HepG2 (cell line): ENCODE results near the gene MYH3. TPM values are rescaled to one million over a fixed set of nuclear protein-coding genes. Genes with fewer than 3 reads are reported as not detected.

ENCODE experiments used
- ATAC-seq: fragments of 200-7000 bp; cut with Tn5 transposase; 3 replicates; pipeline ENCODE4 v1.9.1; 2020; ENCODE audit warnings: mild to moderate bottlenecking, moderate library complexity
- BruUV-seq: library from RNA; stranded (reverse); fragments of 400-500 nt; replicated peaks from 2 replicates; lab custom pipeline; 2021; lab: Mats Ljungman, UMichigan
- CTCF ChIA-PET: fragments of 300-600 bp; formaldehyde crosslinking; extraction: SDS; loops from one replicate; lab custom pipeline; 2021; ENCODE audit warnings: low total read pairs, inconsistent platforms, low intra/inter-chr PET ratio; lab: Yijun Ruan, JAX
- POLR2A ChIA-PET: fragments of 350-600 bp; sonication (Branson Sonifier 250); formaldehyde crosslinking; loops from one replicate; lab custom pipeline; 2020; ENCODE audit warnings: antibody characterized with exemption, inconsistent platforms; lab: Yijun Ruan, JAX
- DNase-seq: peaks from one replicate; pipeline ENCODE4 v3.0.0-alpha.2; 2015; ENCODE audit warnings: low spot score
- FAIRE-seq: peaks from 3 replicates; lab custom pipeline; 2011; peaks lifted over from hg19 to GRCh38; lab: Jason Lieb, UNC
- H2AFZ ChIP-seq: one replicate; pipeline ENCODE4 v1.6.1; 2011; ENCODE audit warnings: low read length, inconsistent platforms
- H3K27ac ChIP-seq: fragments of 300-600 bp; 3 replicates; pipeline ENCODE4 v1.8.0; 2011; ENCODE audit warnings: mixed run types, mild to moderate bottlenecking, mixed read lengths, low read length, inconsistent platforms; ENCODE audit not compliant: insufficient read depth; ENCODE audit errors: extremely low read length
- H3K27me3 ChIP-seq, 2 experiments: fragments of 200-600 bp in 1 of 2; 2 replicates in 1 of 2; 3 replicates in 1 of 2; pipeline versions ENCODE4 v1.6.0 to v1.8.0; 2011; ENCODE audit warnings: low read length in 2 of 2, mild to moderate bottlenecking in 2 of 2, moderate library complexity in 2 of 2, inconsistent platforms in 1 of 2; ENCODE audit not compliant: insufficient read depth in 2 of 2, control insufficient read depth in 1 of 2
- H3K36me3 ChIP-seq, 2 experiments: fragments of 200-600 bp in 1 of 2; replicated peaks in 1 of 2; 2 replicates in 1 of 2; 3 replicates in 1 of 2; pipeline versions ENCODE4 v1.5.1 to v1.8.0; 2011; ENCODE audit warnings: low read length in 2 of 2, inconsistent platforms in 1 of 2; ENCODE audit not compliant: insufficient read depth in 2 of 2, control insufficient read depth in 1 of 2
- H3K4me1 ChIP-seq: 2 replicates; pipeline ENCODE4 v1.5.1; 2012; ENCODE audit warnings: low read length, inconsistent platforms; ENCODE audit not compliant: insufficient read depth
- H3K4me2 ChIP-seq: 2 replicates; pipeline ENCODE4 v1.6.0; 2011; ENCODE audit warnings: low read depth, low read length, inconsistent platforms
- H3K4me3 ChIP-seq, 3 experiments: fragments of 200-600 bp in 1 of 3; sonication (generic), shearing (Covaris generic) in 1 of 3; replicated peaks in 1 of 3; 2 replicates each; pipeline ENCODE4 v1.5.1; 2011 to 2016; ENCODE audit warnings: low read length in 3 of 3, inconsistent platforms in 2 of 3, low read depth in 2 of 3, mild to moderate bottlenecking in 2 of 3, control low read depth in 1 of 3, mixed read lengths in 1 of 3; ENCODE audit not compliant: insufficient read depth in 1 of 3
- H3K79me2 ChIP-seq: one replicate; pipeline ENCODE4 v1.6.1; 2011; ENCODE audit warnings: low read length, inconsistent platforms; ENCODE audit not compliant: insufficient read depth
- H3K9ac ChIP-seq: 2 replicates; pipeline ENCODE4 v1.6.0; 2011; ENCODE audit warnings: mild to moderate bottlenecking, low read depth, low read length, inconsistent platforms; ENCODE audit not compliant: insufficient read depth
- H3K9me3 ChIP-seq: 2 replicates; pipeline ENCODE4 v1.5.1; 2012; ENCODE audit warnings: mild to moderate bottlenecking, low read length
- H4K20me1 ChIP-seq: 2 replicates; pipeline ENCODE4 v1.6.0; 2011; ENCODE audit warnings: inconsistent platforms, mild to moderate bottlenecking, low read length, moderate library complexity; ENCODE audit not compliant: insufficient read depth
- CCDC6 ChIP-seq: sonication (generic); formaldehyde crosslinking; IDR thresholded peaks from 2 replicates; pipeline ENCODE4 v1.8.1; 2022; ENCODE audit warnings: mild to moderate bottlenecking, missing genetic modification reagents, moderate library complexity
- ERF ChIP-seq: IDR thresholded peaks from 2 replicates; pipeline ENCODE4 v1.6.1; 2018; ENCODE audit warnings: missing biosample characterization, missing genetic modification reagents
- JARID2 ChIP-seq: sonication (generic); formaldehyde crosslinking; IDR thresholded peaks from 2 replicates; pipeline ENCODE4 v1.8.1; 2023; ENCODE audit warnings: missing genetic modification reagents, inconsistent platforms; ENCODE audit not compliant: insufficient replicate concordance
- KDM3A ChIP-seq: IDR thresholded peaks from 2 replicates; pipeline ENCODE4 v1.6.1; 2018; ENCODE audit warnings: low read depth, missing compliant biosample characterization
- TAF1 ChIP-seq: sonication (generic); formaldehyde crosslinking; IDR thresholded peaks from 2 replicates; pipeline ENCODE4 v1.4.0; 2020; ENCODE audit warnings: missing genetic modification reagents
- TMF1 ChIP-seq: sonication (generic); formaldehyde crosslinking; IDR thresholded peaks from 2 replicates; pipeline ENCODE4 v1.8.1; 2022; ENCODE audit warnings: low read depth, missing genetic modification reagents
- ZNF224 ChIP-seq: sonication (generic); formaldehyde crosslinking; IDR thresholded peaks from 2 replicates; pipeline ENCODE4 v1.5.0; 2020; ENCODE audit warnings: mild to moderate bottlenecking, missing genetic modification reagents
- ZNF253 ChIP-seq: sonication (generic); formaldehyde crosslinking; IDR thresholded peaks from 2 replicates; pipeline ENCODE4 v1.8.0; 2022; ENCODE audit warnings: mild to moderate bottlenecking, missing genetic modification reagents, borderline replicate concordance
- ZNF317 ChIP-seq: sonication (generic); formaldehyde crosslinking; IDR thresholded peaks from 2 replicates; pipeline ENCODE4 v1.5.0; 2020; ENCODE audit warnings: mild to moderate bottlenecking, missing genetic modification reagents
- ZNF333 ChIP-seq: sonication (generic); formaldehyde crosslinking; IDR thresholded peaks from 2 replicates; pipeline ENCODE4 v1.4.0; 2020; ENCODE audit warnings: mild to moderate bottlenecking, missing genetic modification reagents, borderline replicate concordance
- ZNF674 ChIP-seq: sonication (generic); formaldehyde crosslinking; IDR thresholded peaks from 2 replicates; pipeline ENCODE4 v1.5.0; 2020; ENCODE audit warnings: low read depth, mild to moderate bottlenecking, missing genetic modification reagents
- WGBS: methylation state at CpG from one replicate; pipeline ENCODE4 v1.1.6; 2017; ENCODE audit warnings: low lambda C conversion rate; 5-methylcytosine and 5-hydroxymethylcytosine counted together
- in situ Hi-C: cut with HindIII; loops from 2 replicates; pipeline ENCODE4 v1.10.0; 2017; ENCODE audit warnings: low pct_unique_long_range_greater_than_20kb; ENCODE audit not compliant: extremely low pct_ligation_motif_present
- intact Hi-C: fragments of 100-400 bp; cut with micrococcal nuclease; formaldehyde crosslinking; loops from one replicate; pipeline ENCODE4 v1.10.0; 2022; ENCODE audit not compliant: unreplicated experiment
- polyA plus RNA-seq, 8 experiments: library from polyadenylated mRNA; depleted of rRNA in 3 of 8; stranded (reverse) in 7 of 8; unstranded in 1 of 8; fragments of >200 nt; fragmentation: Illumina TruSeq in 4 of 8; extraction: Trizol in 4 of 8; gene quantifications; 2 replicates each; pipeline versions ENCODE4 v1.2.1 to v1.2.3, GENCODE V29; 2011 to 2016; ENCODE audit warnings: low read depth in 4 of 8, missing spikeins in 1 of 8, mixed read lengths in 1 of 8; ENCODE audit not compliant: insufficient read depth in 1 of 8
- total RNA-seq, 5 experiments: library from RNA; depleted of rRNA; stranded (reverse); fragments of >200 nt; fragmentation: Illumina TruSeq; extraction: Trizol; gene quantifications; 2 replicates each; pipeline ENCODE4 v1.2.3, GENCODE V29; 2016; ENCODE audit warnings: low read depth in 1 of 5
- TF ChIP-seq, protein P1 (sequence below): sonication (generic); formaldehyde crosslinking; IDR thresholded peaks from 2 replicates; pipeline ENCODE4 v1.5.1; 2020; ENCODE audit warnings: mild to moderate bottlenecking, missing genetic modification reagents, moderate library complexity
- TF ChIP-seq, protein P2 (sequence below): sonication (generic); formaldehyde crosslinking; IDR thresholded peaks from 2 replicates; pipeline ENCODE4 v1.4.0; 2020; ENCODE audit warnings: mild to moderate bottlenecking, low read depth, missing genetic modification reagents
- TF ChIP-seq, protein P3 (sequence below): sonication (generic); formaldehyde crosslinking; IDR thresholded peaks from 2 replicates; pipeline ENCODE4 v1.8.1; 2023; ENCODE audit warnings: mild to moderate bottlenecking, missing genetic modification reagents

Gene MYH3
- total and polyA plus RNA-seq, 2 of the 13 experiments (the other 11 are each of a cell fraction or from before 2014, with no cell fraction given), result 2.5 to 4.5 TPM

DNA sequence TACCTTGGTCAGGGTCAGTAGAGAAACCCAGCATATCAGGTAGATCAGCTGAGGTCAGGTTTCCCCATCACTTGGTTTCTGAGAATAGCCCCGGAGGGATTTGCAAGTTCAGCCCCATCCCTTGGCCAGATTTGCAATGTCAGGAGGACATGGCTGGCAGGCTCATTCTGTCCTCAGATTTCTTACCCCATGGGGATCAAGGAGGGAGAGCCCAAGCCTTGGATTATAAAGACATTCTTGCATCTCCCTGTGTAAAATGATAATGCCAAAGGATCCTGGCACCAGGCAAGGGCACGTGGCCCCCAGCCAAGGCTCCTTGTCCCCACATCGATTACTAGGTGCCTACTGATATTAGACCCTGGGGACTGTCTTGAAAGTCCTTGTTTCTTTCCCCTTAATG, 53.2 kb downstream of the MYH3 start (continued):
- TF ChIP-seq KDM3A (CRISPR knock-in tag), result no peak
- TF ChIP-seq, protein P1, sequence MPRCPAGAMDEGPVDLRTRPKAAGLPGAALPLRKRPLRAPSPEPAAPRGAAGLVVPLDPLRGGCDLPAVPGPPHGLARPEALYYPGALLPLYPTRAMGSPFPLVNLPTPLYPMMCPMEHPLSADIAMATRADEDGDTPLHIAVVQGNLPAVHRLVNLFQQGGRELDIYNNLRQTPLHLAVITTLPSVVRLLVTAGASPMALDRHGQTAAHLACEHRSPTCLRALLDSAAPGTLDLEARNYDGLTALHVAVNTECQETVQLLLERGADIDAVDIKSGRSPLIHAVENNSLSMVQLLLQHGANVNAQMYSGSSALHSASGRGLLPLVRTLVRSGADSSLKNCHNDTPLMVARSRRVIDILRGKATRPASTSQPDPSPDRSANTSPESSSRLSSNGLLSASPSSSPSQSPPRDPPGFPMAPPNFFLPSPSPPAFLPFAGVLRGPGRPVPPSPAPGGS (CRISPR knock-in tag), result no peak
- TF ChIP-seq, all 625 proteins: peak for 0

DNA sequence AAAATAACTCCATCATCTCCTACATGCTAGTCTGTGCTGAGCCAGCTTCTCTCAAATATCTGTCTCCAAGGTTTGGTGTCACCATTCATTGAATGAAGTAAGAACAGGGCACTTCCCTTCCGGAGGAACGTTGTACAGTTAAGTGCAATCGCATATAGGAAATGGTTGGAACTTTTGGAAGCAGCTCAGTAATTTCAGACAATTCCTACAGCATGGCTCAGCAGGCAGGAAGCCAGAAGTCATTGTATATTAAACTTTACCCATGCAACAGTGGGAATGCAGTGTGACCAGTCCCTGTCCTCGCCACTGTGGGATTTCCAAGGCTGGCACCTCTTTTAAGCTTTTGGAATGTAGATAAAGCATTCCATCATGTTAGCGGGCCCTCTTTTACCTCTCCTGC, 56.5 kb downstream of the MYH3 start:
- no peak overlapping the region for H3K9ac ChIP-seq
- POLR2A ChIA-PET, result no interaction called here
- no peak overlapping the region for H3K27ac ChIP-seq
- no peak overlapping the region for H3K4me2 ChIP-seq
- peaks cover 0 to 13% of the 10 kb centered on the region in 2 experiments; a peak in 1 of 5 replicates for H3K27me3 ChIP-seq
- ATAC-seq (no peak), DNase-seq (no peak), FAIRE-seq (no peak)
- no peak overlapping the region for H3K4me3 ChIP-seq
- no peak overlapping the region for H2AFZ ChIP-seq
- in situ Hi-C loops, result no loop called here
- no peaks in the 10 kb centered on the region for H3K36me3 ChIP-seq
- H4K20me1 ChIP-seq, result no peaks in the 10 kb centered on the region
- no peaks in the 10 kb centered on the region for H3K9me3 ChIP-seq
- H3K79me2 ChIP-seq, result no peaks in the 10 kb centered on the region
- 2% methylated on average over 5 of the region's 5 CpGs for WGBS
- no peak for TF ChIP-seq TAF1 (CRISPR knock-in tag)
- TF ChIP-seq CCDC6 (CRISPR knock-in tag), result no peak
- no peak for TF ChIP-seq ZNF253
- no peak for TF ChIP-seq ERF (CRISPR knock-in tag)
- no peak for TF ChIP-seq JARID2 (CRISPR knock-in tag)
- TF ChIP-seq ZNF317 (CRISPR knock-in tag), result no peak
- no peak for TF ChIP-seq ZNF224 (CRISPR knock-in tag)
- no peak for TF ChIP-seq TMF1 (CRISPR knock-in tag)
- no peak for TF ChIP-seq ZNF674 (CRISPR knock-in tag)
- TF ChIP-seq, protein P2, sequence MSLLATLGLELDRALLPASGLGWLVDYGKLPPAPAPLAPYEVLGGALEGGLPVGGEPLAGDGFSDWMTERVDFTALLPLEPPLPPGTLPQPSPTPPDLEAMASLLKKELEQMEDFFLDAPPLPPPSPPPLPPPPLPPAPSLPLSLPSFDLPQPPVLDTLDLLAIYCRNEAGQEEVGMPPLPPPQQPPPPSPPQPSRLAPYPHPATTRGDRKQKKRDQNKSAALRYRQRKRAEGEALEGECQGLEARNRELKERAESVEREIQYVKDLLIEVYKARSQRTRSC (CRISPR knock-in tag), result no peak
- TF ChIP-seq, protein P3, sequence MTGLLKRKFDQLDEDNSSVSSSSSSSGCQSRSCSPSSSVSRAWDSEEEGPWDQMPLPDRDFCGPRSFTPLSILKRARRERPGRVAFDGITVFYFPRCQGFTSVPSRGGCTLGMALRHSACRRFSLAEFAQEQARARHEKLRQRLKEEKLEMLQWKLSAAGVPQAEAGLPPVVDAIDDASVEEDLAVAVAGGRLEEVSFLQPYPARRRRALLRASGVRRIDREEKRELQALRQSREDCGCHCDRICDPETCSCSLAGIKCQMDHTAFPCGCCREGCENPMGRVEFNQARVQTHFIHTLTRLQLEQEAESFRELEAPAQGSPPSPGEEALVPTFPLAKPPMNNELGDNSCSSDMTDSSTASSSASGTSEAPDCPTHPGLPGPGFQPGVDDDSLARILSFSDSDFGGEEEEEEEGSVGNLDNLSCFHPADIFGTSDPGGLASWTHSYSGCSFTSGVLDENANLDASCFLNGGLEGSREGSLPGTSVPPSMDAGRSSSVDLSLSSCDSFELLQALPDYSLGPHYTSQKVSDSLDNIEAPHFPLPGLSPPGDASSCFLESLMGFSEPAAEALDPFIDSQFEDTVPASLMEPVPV (CRISPR knock-in tag), result no peak
- TF ChIP-seq ZNF333 (CRISPR knock-in tag), result no peak
- TF ChIP-seq, all 625 proteins: peak for 0
- BruUV-seq, result no TSS peak
- CTCF ChIA-PET, result no interaction called here
- no peaks in the 10 kb centered on the region for H3K4me1 ChIP-seq
- intact Hi-C loops, result no loop called here
